HG03108 (cell line): ENCODE measurements around the gene HBA1.
"Not testable (repeated sequence)": the region's sequence is repeated elsewhere in the genome, so short reads cannot be mapped to it uniquely, and the experiment has no call there.

Experiments used
- ATAC-seq: cut with Tn5 transposase; IDR thresholded peaks from one replicate; pipeline ENCODE4 v1.9.1; 2021; ENCODE audit warnings: moderate library complexity; ENCODE audit not compliant: unreplicated experiment

Gene HBA1

DNA sequence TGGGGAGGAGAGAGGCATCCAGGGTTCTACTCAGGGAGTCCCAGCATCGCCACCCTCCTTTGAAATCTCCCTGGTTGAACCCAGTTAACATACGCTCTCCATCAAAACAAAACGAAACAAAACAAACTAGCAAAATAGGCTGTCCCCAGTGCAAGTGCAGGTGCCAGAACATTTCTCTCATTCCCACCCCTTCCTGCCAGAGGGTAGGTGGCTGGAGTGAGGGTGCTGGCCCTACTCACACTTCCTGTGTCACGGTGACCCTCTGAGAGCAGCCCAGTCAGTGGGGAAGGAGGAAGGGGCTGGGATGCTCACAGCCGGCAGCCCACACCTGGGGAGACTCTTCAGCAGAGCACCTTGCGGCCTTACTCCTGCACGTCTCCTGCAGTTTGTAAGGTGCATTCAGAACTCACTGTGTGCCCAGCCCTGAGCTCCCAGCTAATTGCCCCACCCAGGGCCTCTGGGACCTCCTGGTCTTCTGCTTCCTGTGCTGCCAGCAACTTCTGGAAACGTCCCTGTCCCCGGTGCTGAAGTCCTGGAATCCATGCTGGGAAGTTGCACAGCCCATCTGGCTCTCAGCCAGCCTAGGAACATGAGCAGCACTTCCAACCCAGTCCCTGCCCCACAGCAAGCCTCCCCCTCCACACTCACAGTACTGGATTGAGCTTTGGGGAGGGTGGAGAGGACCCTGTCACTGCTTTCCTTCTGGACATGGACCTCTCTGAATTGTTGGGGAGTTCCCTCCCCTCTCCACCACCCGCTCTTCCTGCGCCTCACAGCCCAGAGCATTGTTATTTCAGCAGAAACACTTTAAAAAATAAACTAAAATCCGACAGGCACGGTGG lies 2.3 kb upstream of the HBA1 start:
- not testable (repeated sequence) for ATAC-seq

- no peak for ATAC-seq
Observed at GRCh38 chr16:175011-175949, 1.2 kb upstream of the HBA1 start.

DNA sequence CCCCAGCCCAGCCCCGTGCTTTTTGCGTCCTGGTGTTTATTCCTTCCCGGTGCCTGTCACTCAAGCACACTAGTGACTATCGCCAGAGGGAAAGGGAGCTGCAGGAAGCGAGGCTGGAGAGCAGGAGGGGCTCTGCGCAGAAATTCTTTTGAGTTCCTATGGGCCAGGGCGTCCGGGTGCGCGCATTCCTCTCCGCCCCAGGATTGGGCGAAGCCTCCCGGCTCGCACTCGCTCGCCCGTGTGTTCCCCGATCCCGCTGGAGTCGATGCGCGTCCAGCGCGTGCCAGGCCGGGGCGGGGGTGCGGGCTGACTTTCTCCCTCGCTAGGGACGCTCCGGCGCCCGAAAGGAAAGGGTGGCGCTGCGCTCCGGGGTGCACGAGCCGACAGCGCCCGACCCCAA lies 474 bp upstream of the HBA1 start:
- ATAC-seq, result not testable (repeated sequence)

- no peak for ATAC-seq
Observed at GRCh38 chr16:177394-177822, 928 bp downstream of the HBA1 start.

GRCh38 chr16:177981-178667 lies 1.6 kb downstream of the HBA1 start:
- no peak for ATAC-seq

GRCh38 chr16:178668-179015 lies 2.2 kb downstream of the HBA1 start:
- ATAC-seq, result no peak

GRCh38 chr16:179211-180092 lies 3.0 kb downstream of the HBA1 start:
- no peak for ATAC-seq

DNA sequence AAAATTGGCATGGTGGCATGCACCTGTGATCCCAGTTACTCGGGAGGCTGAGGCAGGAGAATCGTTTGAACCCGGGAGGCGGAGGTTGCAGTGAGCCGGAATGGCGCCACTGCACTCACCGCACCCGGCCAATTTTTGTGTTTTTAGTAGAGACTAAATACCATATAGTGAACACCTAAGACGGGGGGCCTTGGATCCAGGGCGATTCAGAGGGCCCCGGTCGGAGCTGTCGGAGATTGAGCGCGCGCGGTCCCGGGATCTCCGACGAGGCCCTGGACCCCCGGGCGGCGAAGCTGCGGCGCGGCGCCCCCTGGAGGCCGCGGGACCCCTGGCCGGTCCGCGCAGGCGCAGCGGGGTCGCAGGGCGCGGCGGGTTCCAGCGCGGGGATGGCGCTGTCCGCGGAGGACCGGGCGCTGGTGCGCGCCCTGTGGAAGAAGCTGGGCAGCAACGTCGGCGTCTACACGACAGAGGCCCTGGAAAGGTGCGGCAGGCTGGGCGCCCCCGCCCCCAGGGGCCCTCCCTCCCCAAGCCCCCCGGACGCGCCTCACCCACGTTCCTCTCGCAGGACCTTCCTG lies 3.7 kb downstream of the HBA1 start, which contains the start of gene HBQ1:
TSS of gene HBQ1 (plus strand) at position 359 of the 575 bp plus-strand sequence. CDS start at position 387, 28 bp downstream.
- ATAC-seq, result no peak

- no peak for ATAC-seq
Observed at GRCh38 chr16:180681-181564, 4.4 kb downstream of the HBA1 start.

- no peak for ATAC-seq
Observed at GRCh38 chr16:181565-182021, 5.1 kb downstream of the HBA1 start.

DNA sequence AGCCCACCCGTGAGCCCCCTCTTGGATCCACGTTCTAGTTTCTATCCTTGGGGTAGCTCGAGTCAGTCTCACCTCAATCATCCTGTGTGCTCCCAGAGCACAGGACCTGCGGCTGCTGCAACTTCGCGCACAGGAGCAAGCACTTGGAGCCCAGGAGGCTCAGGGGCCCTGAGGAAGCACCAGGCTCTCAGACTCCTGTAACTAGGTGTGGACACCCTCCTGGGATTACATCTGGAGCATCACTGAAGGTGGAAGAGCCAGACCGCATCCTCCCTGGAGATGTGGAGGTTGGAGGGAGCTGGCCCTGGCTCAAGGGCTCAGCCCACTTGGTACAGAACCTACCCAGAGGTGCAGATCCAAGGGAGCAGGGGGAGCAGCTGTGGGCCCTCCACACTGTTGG lies 6.5 kb downstream of the HBA1 start:
- no peak for ATAC-seq

DNA sequence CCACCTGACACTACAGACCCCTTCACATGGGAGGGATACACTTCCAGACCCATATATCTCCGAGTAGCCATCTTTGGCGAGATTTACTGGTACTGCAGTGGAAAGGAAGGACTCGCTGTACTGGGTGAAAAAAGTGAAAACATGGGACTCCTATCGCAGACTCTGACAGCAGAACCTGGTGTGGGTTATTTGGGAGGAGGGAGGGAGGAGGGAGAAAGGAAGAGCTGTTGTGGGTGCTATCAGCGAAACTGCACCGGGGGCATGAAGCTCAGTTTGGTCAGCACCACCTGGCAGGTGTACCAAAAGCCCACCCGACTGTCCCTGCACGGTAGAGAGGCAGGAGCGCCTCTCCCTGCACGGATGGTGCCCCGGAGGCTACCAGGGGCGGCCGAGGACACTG lies 8.7 kb downstream of the HBA1 start:
- no peak for ATAC-seq

- ATAC-seq, result no peak
Observed at GRCh38 chr16:185691-186090, 9.2 kb downstream of the HBA1 start.

DNA sequence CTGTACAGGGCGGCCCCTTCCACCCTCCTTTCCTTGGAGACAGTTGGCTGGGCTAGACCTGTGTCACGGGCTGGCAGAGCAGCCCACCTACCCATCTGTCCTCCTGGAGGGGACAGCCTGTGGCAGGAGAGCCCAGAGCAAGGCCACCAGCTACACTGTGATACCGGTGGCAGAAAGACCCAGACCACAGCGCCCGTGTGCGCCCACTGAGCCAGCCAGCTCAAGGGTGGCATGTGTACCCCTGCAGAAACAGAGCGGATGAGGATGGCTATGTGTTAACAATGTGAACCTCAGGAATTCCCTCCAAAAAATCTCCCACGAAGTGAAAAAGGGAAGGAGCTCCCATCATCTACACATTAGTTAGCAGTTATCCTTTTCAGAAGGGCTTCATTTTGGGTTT lies 10.8 kb downstream of the HBA1 start:
- no peak for ATAC-seq

DNA sequence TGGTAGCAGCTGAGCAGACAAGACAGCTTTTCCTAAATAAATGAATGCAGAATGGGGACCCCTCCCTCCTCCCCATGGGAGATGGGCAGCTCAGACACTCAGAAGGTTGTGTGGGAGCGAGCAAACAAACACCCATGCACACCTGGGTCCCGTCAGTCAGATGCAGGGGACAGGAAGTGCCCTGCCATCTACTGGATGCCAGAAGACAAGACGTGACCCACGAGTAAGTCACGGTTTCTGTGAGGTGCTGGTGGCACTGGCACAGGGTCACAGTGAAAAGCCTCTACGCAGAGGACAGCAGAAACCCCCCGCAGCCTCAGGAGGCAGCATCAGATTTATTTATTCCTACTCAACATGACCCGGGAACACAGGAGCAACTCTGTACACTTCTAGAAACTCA lies 12.2 kb downstream of the HBA1 start:
- ATAC-seq, result no peak

DNA sequence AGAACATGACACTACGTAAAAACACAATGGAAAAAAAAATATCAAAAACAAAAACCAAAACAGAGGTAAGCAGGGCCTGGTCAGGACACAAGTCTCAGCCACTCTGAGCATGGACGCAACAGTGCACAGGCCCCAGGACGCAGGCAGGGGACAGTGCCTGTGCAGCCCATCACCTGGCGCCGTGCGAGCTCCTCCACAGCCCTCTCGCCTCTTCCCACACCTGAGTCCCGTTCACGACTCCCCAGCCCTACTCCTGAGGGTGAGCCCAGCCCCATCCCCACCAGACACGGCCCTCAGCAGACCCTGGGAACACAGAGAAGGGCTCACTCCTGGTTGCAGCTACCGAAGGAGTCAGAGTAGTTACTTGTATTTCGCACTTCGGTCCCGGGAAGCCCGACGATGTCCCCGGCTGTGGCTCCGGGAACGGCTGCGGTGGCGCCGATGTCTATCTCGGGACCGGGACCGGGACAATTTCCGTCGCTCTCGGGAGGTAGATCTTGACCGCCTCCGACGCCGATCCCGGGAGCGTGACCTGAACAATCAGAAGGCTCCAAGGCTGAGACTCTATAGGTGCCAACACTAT lies 13.2 kb downstream of the HBA1 start:
- no peak for ATAC-seq

- ATAC-seq, result no peak
Observed at GRCh38 chr16:191831-192230, 15.4 kb downstream of the HBA1 start.

DNA sequence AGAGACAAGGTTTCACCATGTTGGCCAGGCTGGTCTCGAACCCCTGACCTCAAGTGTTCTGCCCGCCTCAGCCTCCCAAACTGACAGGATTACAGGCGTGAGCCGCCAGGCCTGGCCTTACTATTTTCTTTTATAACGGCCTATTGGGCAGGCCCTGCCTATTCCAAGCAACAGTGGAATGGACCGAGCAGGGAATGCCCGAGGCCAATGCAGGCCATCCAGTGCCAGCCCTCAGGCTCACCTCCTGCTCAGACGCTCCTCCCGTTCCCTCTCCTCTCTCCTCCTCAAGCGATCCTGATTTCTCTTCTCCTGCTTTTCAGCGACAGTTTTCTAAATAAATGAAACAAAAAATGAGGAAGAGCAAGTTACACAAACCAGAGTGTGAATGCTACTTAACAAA lies 16.2 kb downstream of the HBA1 start:
- ATAC-seq, result no peak
